GM23338 (cell line): Measurements from ENCODE around the gene CALR.

Experiments used
- CREB1 ChIP-seq: fragments of 250-450 bp; sonication (Bioruptor Pico); IDR thresholded peaks from 2 replicates; pipeline ENCODE4 v1.5.0; 2020; ENCODE audit warnings: low read depth, mild to moderate bottlenecking, moderate library complexity
- CTCF ChIP-seq, 2 experiments: fragments of 200-600 bp in 1 of 2; sonication (generic) in 1 of 2; conservative IDR thresholded peaks; 2 replicates each; pipeline versions ENCODE4 v1.5.1 to v1.6.1; 2016 to 2017; ENCODE audit warnings: antibody characterized with exemption in 2 of 2, low read depth in 2 of 2, mild to moderate bottlenecking in 2 of 2, moderate library complexity in 1 of 2
- ETS1 ChIP-seq: IDR thresholded peaks from 2 replicates; pipeline ENCODE4 v1.6.1; 2016; ENCODE audit warnings: antibody characterized with exemption
- EZH2 ChIP-seq: fragments of 200-600 bp; sonication (generic); IDR thresholded peaks from one replicate; pipeline ENCODE4 v1.8.0; 2017; ENCODE audit warnings: antibody characterized with exemption, mild to moderate bottlenecking, low read depth; ENCODE audit not compliant: unreplicated experiment
- EZH2phosphoT487 ChIP-seq: fragments of 200-600 bp; sonication (generic); IDR thresholded peaks from one replicate; pipeline ENCODE4 v1.8.1; 2018; ENCODE audit warnings: antibody characterized with exemption; ENCODE audit not compliant: unreplicated experiment
- JUNB ChIP-seq: IDR thresholded peaks from one replicate; pipeline ENCODE4 v1.6.1; 2016; ENCODE audit warnings: antibody characterized with exemption; ENCODE audit not compliant: unreplicated experiment
- NANOG ChIP-seq: IDR thresholded peaks from 2 replicates; pipeline ENCODE4 v1.6.1; 2016; ENCODE audit warnings: antibody characterized with exemption, borderline replicate concordance
- POLR2AphosphoS5 ChIP-seq: IDR thresholded peaks from 2 replicates; pipeline ENCODE4 v1.6.1; 2016; ENCODE audit warnings: antibody characterized with exemption, low read depth
- REST ChIP-seq: IDR thresholded peaks from one replicate; pipeline ENCODE4 v1.6.1; 2018; ENCODE audit warnings: antibody characterized with exemption; ENCODE audit not compliant: unreplicated experiment
- STAT1 ChIP-seq: IDR thresholded peaks from one replicate; pipeline ENCODE4 v1.6.1; 2016; ENCODE audit warnings: antibody characterized with exemption; ENCODE audit not compliant: unreplicated experiment
- ZNF114 ChIP-seq: fragments of 250-450 bp; sonication (Bioruptor Pico); IDR thresholded peaks from 2 replicates; pipeline ENCODE4 v1.5.0; 2020; ENCODE audit warnings: mild to moderate bottlenecking, moderate library complexity
- ZNF331 ChIP-seq: fragments of 250-450 bp; sonication (Bioruptor Pico); IDR thresholded peaks from 2 replicates; pipeline ENCODE4 v1.5.0; 2020; ENCODE audit warnings: low read depth, mild to moderate bottlenecking, moderate library complexity
- ZNF462 ChIP-seq: fragments of 250-450 bp; sonication (Bioruptor Pico); IDR thresholded peaks from 2 replicates; pipeline ENCODE4 v1.5.0; 2020; ENCODE audit warnings: mild to moderate bottlenecking, moderate library complexity

GRCh38 chr19:12932392-12933286, 5.8 kb upstream of the CALR start:
- TF ChIP-seq REST: no peak
- no peak for TF ChIP-seq EZH2phosphoT487
- no peak for TF ChIP-seq CTCF (conservative IDR thresholded peaks at IDR 0.05; ENCODE audit: low read depth in 2 of 2)
- no peak for TF ChIP-seq POLR2AphosphoS5
- no peak for TF ChIP-seq ZNF331 (CRISPR knock-in tag)
- TF ChIP-seq EZH2: no peak
- no peak for TF ChIP-seq ETS1
- TF ChIP-seq ZNF462 (CRISPR knock-in tag): no peak
- TF ChIP-seq JUNB: no peak
- TF ChIP-seq ZNF114 (CRISPR knock-in tag): no peak
- TF ChIP-seq CREB1 (CRISPR knock-in tag): no peak
- TF ChIP-seq STAT1: no peak
- no peak for TF ChIP-seq NANOG
